Coronary artery (tissue), 2 donors: ENCODE measurements around the gene PINK1.

ENCODE experiments used
- DNase-seq: peaks from one replicate; pipeline ENCODE4 v3.0.0-alpha.2; 2017; ENCODE audit warnings: low spot score
- H3K27ac ChIP-seq, 2 donors: fragments of 200-600 bp; sonication (generic); one replicate each; pipeline ENCODE4 v1.5.1; 2016 to 2019
- H3K4me3 ChIP-seq: fragments of 200-600 bp; sonication (generic); 2 replicates; pipeline ENCODE4 v1.5.1; 2016; ENCODE audit warnings: mild to moderate bottlenecking, moderate library complexity
- TF ChIP-seq, protein P1 (sequence below): fragments of 200-600 bp; sonication (generic); IDR thresholded peaks from one replicate; pipeline ENCODE4 v1.5.1; 2019; ENCODE audit warnings: antibody characterized with exemption

The PINK1 gene

GRCh38 chr1:20590306-20590777 is 42.9 kb upstream of the PINK1 start:
- Histone ChIP-seq H3K4me3 (peak overlapping the region; percentile 61), H3K27ac (peak overlapping the region in 1 of 2 donors; percentile 82)
- TF ChIP-seq, protein P1, sequence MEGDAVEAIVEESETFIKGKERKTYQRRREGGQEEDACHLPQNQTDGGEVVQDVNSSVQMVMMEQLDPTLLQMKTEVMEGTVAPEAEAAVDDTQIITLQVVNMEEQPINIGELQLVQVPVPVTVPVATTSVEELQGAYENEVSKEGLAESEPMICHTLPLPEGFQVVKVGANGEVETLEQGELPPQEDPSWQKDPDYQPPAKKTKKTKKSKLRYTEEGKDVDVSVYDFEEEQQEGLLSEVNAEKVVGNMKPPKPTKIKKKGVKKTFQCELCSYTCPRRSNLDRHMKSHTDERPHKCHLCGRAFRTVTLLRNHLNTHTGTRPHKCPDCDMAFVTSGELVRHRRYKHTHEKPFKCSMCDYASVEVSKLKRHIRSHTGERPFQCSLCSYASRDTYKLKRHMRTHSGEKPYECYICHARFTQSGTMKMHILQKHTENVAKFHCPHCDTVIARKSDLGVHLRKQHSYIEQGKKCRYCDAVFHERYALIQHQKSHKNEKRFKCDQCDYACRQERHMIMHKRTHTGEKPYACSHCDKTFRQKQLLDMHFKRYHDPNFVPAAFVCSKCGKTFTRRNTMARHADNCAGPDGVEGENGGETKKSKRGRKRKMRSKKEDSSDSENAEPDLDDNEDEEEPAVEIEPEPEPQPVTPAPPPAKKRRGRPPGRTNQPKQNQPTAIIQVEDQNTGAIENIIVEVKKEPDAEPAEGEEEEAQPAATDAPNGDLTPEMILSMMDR, result no peak
- no peak for DNase-seq

GRCh38 chr1:20593756-20594155 is 39.5 kb upstream of the PINK1 start:
- TF ChIP-seq, protein P1, result no peak
- Histone ChIP-seq H3K4me3 (no peak overlapping the region), H3K27ac (no peak overlapping the region)
- DNase-seq, result no peak

DNA sequence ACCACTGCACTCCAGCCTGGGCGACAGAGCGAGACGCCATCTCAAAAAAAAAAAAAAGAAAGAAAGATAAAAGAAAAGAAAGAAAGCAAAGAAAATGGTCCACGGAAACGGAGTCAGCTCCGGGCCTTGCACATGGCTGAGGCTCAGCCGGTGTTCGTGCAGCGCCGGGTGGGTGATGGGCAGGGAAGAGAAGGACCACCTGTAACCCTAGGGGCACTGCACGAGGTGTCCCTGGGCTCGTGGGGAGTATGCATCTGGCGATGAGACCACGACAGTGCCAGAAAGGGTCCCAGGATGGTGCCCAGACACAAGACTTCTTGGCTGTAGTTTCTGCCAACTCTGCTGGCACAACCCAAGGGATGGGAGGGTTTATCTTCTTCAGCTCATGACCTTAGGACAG is 38.5 kb upstream of the PINK1 start:
- DNase-seq, result no peak
- TF ChIP-seq, protein P1, result no peak
- no peak overlapping the region for H3K27ac ChIP-seq
- H3K4me3 ChIP-seq, result no peak overlapping the region

GRCh38 chr1:20596106-20596505 is 37.2 kb upstream of the PINK1 start:
- DNase-seq, result no peak
- TF ChIP-seq, protein P1, result no peak
- H3K27ac ChIP-seq, result no peak overlapping the region
- no peak overlapping the region for H3K4me3 ChIP-seq

GRCh38 chr1:20597650-20598049 is 35.6 kb upstream of the PINK1 start:
- DNase-seq, result no peak
- Histone ChIP-seq H3K27ac (peak overlapping the region in 1 of 2 donors; percentile 53), H3K4me3 (no peak overlapping the region)
- TF ChIP-seq, protein P1, result no peak

DNA sequence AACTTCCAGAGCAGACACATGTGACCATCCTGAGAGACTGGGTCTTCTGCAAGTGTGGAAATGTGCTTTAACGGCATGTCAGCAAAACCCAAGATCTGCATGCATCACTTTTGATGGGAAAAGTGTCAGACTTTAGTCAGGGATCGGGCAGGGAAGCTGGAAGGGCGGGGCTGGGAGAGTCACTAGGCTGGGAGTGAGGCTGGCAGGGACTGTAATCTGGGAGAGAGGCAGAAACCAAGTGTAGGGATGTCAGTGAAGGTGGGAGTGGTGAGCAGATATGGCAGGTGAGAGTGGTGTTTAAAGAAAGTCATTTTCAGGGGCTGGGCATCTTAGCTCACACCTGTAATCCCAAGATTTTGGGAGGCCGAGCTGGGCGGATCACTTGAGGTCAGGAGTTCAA is 33.1 kb upstream of the PINK1 start:
- H3K4me3 ChIP-seq, result no peak overlapping the region
- H3K27ac ChIP-seq, result no peak overlapping the region
- TF ChIP-seq, protein P1, result no peak
- no peak for DNase-seq

- TF ChIP-seq, protein P1, result no peak
- Histone ChIP-seq H3K27ac (no peak overlapping the region), H3K4me3 (no peak overlapping the region)
- no peak for DNase-seq
These were observed 32.0 kb upstream of the PINK1 start for GRCh38 chr1:20601129-20601825.
